Endothelial cell of umbilical vein (primary cell): ENCODE data around the gene PRIMA1. TPM values are rescaled to one million over a fixed set of nuclear protein-coding genes. Genes with fewer than 3 reads are reported as not detected.

ENCODE experiments used
- BruUV-seq: library from RNA; stranded (reverse); fragments of 400-500 nt; replicated peaks from 2 replicates; lab custom pipeline; 2021; lab: Mats Ljungman, UMichigan
- CTCF ChIA-PET: fragments of 300-600, 350-600 bp; sonication (Branson Sonifier 250); formaldehyde crosslinking; loops from one replicate; lab custom pipeline; 2021; ENCODE audit warnings: antibody characterized with exemption, inconsistent platforms; lab: Charles Lee
- POLR2A ChIA-PET: fragments of 300-600, 350-600 bp; sonication (Branson Sonifier 250); formaldehyde crosslinking; loops from one replicate; lab custom pipeline; 2021; ENCODE audit warnings: antibody characterized with exemption, inconsistent platforms; lab: Charles Lee
- DNase-seq: peaks from one replicate; pipeline ENCODE4 v3.0.0-alpha.2; 2011; ENCODE audit warnings: low read depth, low spot score
- FAIRE-seq: peaks from 2 replicates; lab custom pipeline; 2011; peaks lifted over from hg19 to GRCh38; lab: Jason Lieb, UNC
- H2AFZ ChIP-seq: 2 replicates; pipeline ENCODE4 v1.6.0; 2012; ENCODE audit warnings: low read depth, low read length, control low read depth, inconsistent platforms
- H3K27ac ChIP-seq: 2 replicates; pipeline ENCODE4 v1.5.1; 2011; ENCODE audit warnings: low read depth, mild to moderate bottlenecking, control low read depth, low read length, moderate library complexity; ENCODE audit not compliant: insufficient read depth
- H3K27me3 ChIP-seq, 2 experiments: 2 replicates each; pipeline versions ENCODE4 v1.6.0 to v1.6.1; 2011; ENCODE audit warnings: low read length in 2 of 2, mixed read lengths in 1 of 2; ENCODE audit not compliant: control insufficient read depth in 2 of 2, insufficient read depth in 2 of 2
- H3K36me3 ChIP-seq, 2 experiments: 2 replicates in 1 of 2; 3 replicates in 1 of 2; pipeline ENCODE4 v1.5.1; 2011; ENCODE audit warnings: low read length in 2 of 2, mild to moderate bottlenecking in 1 of 2, moderate library complexity in 1 of 2; ENCODE audit not compliant: control insufficient read depth in 2 of 2, insufficient read depth in 2 of 2; ENCODE audit errors: extremely low read depth in 1 of 2
- H3K4me1 ChIP-seq: 3 replicates; pipeline ENCODE4 v1.5.1; 2011; ENCODE audit warnings: mild to moderate bottlenecking, low read length; ENCODE audit not compliant: control insufficient read depth, insufficient read depth; ENCODE audit errors: extremely low read depth
- H3K4me2 ChIP-seq: 2 replicates; pipeline ENCODE4 v1.6.1; 2011; ENCODE audit warnings: low read length, control low read depth, mixed read lengths; ENCODE audit not compliant: insufficient read depth
- H3K4me3 ChIP-seq, 3 experiments: fragments of 200-600 bp in 1 of 3; sonication (generic), shearing (Covaris generic) in 1 of 3; replicated peaks in 1 of 3; 2 replicates each; pipeline ENCODE4 v1.5.1; 2011 to 2016; ENCODE audit warnings: control low read depth in 3 of 3, low read length in 3 of 3, mild to moderate bottlenecking in 2 of 3, inconsistent platforms in 1 of 3, low read depth in 1 of 3, moderate library complexity in 1 of 3; ENCODE audit not compliant: insufficient read depth in 1 of 3
- H3K79me2 ChIP-seq: 2 replicates; pipeline ENCODE4 v1.6.0; 2012; ENCODE audit warnings: low read length, inconsistent platforms; ENCODE audit not compliant: control insufficient read depth, insufficient read depth
- H3K9ac ChIP-seq: replicated peaks from 2 replicates; pipeline ENCODE3; 2011; ENCODE audit warnings: low read length, control low read depth; ENCODE audit not compliant: insufficient read depth; ENCODE audit errors: extremely low read depth
- H3K9me1 ChIP-seq: replicated peaks from 3 replicates; pipeline ENCODE4 v1.6.0; 2011; ENCODE audit warnings: mild to moderate bottlenecking, low read length; ENCODE audit not compliant: control insufficient read depth, insufficient read depth; ENCODE audit errors: extremely low read depth
- H3K9me3 ChIP-seq: replicated peaks from 2 replicates; pipeline ENCODE4 v1.5.1; 2012; ENCODE audit warnings: low read length, inconsistent platforms; ENCODE audit not compliant: control insufficient read depth, insufficient read depth
- H4K20me1 ChIP-seq: replicated peaks from 2 replicates; pipeline ENCODE3; 2011; ENCODE audit warnings: mild to moderate bottlenecking, low read length; ENCODE audit not compliant: control insufficient read depth, insufficient read depth; ENCODE audit errors: extremely low read depth
- CTCF ChIP-seq, 2 donors: IDR thresholded peaks; 1 replicate in 1 of 2; 2 replicates in 1 of 2; pipeline ENCODE4 v1.5.1; 2011; ENCODE audit warnings: low read length in 2 of 2, mild to moderate bottlenecking in 2 of 2, moderate library complexity in 2 of 2, control low read depth in 1 of 2, inconsistent platforms in 1 of 2, low read depth in 1 of 2; ENCODE audit not compliant: insufficient read depth in 1 of 2; ENCODE audit errors: extremely low read depth in 1 of 2
- EZH2 ChIP-seq: IDR thresholded peaks from 2 replicates; pipeline ENCODE4 v1.6.1; 2012; ENCODE audit warnings: borderline replicate concordance, low read depth, mild to moderate bottlenecking, moderate library complexity, low read length, inconsistent platforms; ENCODE audit not compliant: severe bottlenecking
- FOS ChIP-seq: IDR thresholded peaks from 2 replicates; pipeline ENCODE4 v1.6.1; 2011; ENCODE audit warnings: mild to moderate bottlenecking, low read length, moderate library complexity, borderline replicate concordance; ENCODE audit not compliant: insufficient read depth
- GATA2 ChIP-seq: IDR thresholded peaks from 2 replicates; pipeline ENCODE4 v1.7.0; 2011; ENCODE audit warnings: low read depth, mild to moderate bottlenecking, moderate library complexity, mixed read lengths, low read length; ENCODE audit not compliant: insufficient read length, insufficient read depth
- JUN ChIP-seq: IDR thresholded peaks from 2 replicates; pipeline ENCODE4 v1.6.1; 2011; ENCODE audit warnings: borderline replicate concordance, low read depth; ENCODE audit not compliant: insufficient read length, insufficient read depth
- MYC ChIP-seq: IDR thresholded peaks from one replicate; pipeline ENCODE4 v1.6.1; 2011; ENCODE audit warnings: mild to moderate bottlenecking, low read depth, low read length
- POLR2A ChIP-seq: IDR thresholded peaks from 2 replicates; pipeline ENCODE4 v1.6.1; 2012; ENCODE audit warnings: low read depth, mild to moderate bottlenecking, control low read depth, low read length
- POLR2AphosphoS5 ChIP-seq: IDR thresholded peaks from 2 replicates; pipeline ENCODE4 v1.6.1; 2012; ENCODE audit warnings: low read depth, mild to moderate bottlenecking, control low read depth, low read length, moderate library complexity; ENCODE audit not compliant: insufficient read depth
- dilution Hi-C: fragments of 300-500 bp; cut with MboI; formaldehyde crosslinking; loops from one replicate; pipeline ENCODE4 v1.15.0; 2019; ENCODE audit warnings: low sequenced_read_pairs; ENCODE audit not compliant: extremely low pct_ligation_motif_present
- intact Hi-C: fragments of 100-400 bp; cut with micrococcal nuclease; formaldehyde crosslinking; loops from one replicate; pipeline ENCODE4 v1.10.0; 2022
- polyA plus RNA-seq, 4 experiments: library from polyadenylated mRNA; depleted of rRNA in 3 of 4; stranded (reverse) in 3 of 4; unstranded in 1 of 4; fragments of >200 nt; gene quantifications; 2 replicates each; pipeline versions ENCODE4 v1.2.1 to v1.2.3, GENCODE V29; 2011 to 2012; ENCODE audit warnings: missing spikeins in 1 of 4
- total RNA-seq: library from RNA; stranded (reverse); gene quantifications from 2 replicates; pipeline ENCODE4 v1.2.3, GENCODE V29; 2021
- TF ChIP-seq, protein P1 (sequence below): IDR thresholded peaks from 2 replicates; pipeline ENCODE4 v1.6.1; 2011; ENCODE audit not compliant: insufficient read depth, insufficient read length

Gene PRIMA1
- total and polyA plus RNA-seq, 2 donors (not counting 3 experiments of a cell fraction or from before 2014, with no cell fraction given) = not detected

DNA sequence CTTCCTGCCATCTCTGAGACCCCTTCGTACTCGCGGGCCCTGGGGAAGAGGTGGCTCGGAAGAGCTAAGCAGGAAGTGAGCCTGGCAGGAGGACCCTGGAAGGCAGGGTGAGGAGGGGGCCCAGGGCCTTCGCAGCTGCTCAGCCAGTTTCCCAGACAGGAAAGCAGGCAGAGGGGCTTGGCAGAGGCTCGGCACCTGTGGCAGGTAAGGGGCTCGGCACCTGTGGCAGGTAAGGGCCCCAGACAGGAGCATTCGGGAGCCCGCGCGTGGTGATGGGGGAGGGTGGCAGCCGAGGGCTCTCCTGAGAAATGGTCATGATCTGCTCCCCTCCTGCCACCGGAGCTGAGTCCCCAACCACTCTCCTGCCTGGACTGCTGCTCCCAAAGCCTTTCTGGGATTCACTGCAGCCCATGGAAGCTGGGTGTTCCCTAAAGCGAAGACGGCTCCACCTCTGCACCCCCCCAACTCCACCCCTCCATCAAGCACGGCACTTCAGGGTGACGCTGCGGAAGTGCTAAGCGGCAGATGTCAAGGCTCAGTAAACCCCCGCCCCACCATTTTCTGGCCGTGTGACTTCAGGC lies 63.2 kb downstream of the PRIMA1 start:
- dilution Hi-C loops = no loop called here
- POLR2A ChIA-PET = no interaction called here

More for the DNA sequence above, 63.2 kb downstream of the PRIMA1 start:
- Histone ChIP-seq H3K4me3 (no peak overlapping the region), H3K9me1 (no peaks in the 10 kb centered on the region), H3K4me2 (no peak overlapping the region), H4K20me1 (no peaks in the 10 kb centered on the region), H3K36me3 (no peaks in the 10 kb centered on the region), H3K9me3 (peaks cover 9% of the 10 kb centered on the region), H3K27ac (no peak overlapping the region), H3K9ac (no peak overlapping the region), H3K79me2 (no peaks in the 10 kb centered on the region), H3K4me1 (no peaks in the 10 kb centered on the region), H3K27me3 (no peaks in the 10 kb centered on the region), H2AFZ (no peak overlapping the region)
- FAIRE-seq (no peak), DNase-seq (no peak)
- intact Hi-C loops = no loop called here
- TF ChIP-seq GATA2 (no peak), CTCF (IDR thresholded peaks at IDR 0.05; ENCODE audit: extremely low read depth in 1 of 2, insufficient read depth in 1 of 2, low read depth in 1 of 2, low read length in 2 of 2) (no peak), MYC (no peak), POLR2AphosphoS5 (no peak), FOS (no peak), JUN (no peak), EZH2 (no peak), POLR2A (no peak)
- TF ChIP-seq, protein P1, sequence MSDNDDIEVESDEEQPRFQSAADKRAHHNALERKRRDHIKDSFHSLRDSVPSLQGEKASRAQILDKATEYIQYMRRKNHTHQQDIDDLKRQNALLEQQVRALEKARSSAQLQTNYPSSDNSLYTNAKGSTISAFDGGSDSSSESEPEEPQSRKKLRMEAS = no peak
- CTCF ChIA-PET = no interaction called here
- no TSS peak for BruUV-seq
